AG08395 (cell line): ENCODE results near the gene NR3C2.
"Not testable (repeated sequence)": the region's sequence is repeated elsewhere in the genome, so short reads cannot be mapped to it uniquely, and the experiment has no call there.

ENCODE experiments used
- DNase-seq: peaks from one replicate; pipeline ENCODE4 v3.0.0; 2012; ENCODE audit warnings: mixed read lengths, low spot score

NR3C2 gene

DNA sequence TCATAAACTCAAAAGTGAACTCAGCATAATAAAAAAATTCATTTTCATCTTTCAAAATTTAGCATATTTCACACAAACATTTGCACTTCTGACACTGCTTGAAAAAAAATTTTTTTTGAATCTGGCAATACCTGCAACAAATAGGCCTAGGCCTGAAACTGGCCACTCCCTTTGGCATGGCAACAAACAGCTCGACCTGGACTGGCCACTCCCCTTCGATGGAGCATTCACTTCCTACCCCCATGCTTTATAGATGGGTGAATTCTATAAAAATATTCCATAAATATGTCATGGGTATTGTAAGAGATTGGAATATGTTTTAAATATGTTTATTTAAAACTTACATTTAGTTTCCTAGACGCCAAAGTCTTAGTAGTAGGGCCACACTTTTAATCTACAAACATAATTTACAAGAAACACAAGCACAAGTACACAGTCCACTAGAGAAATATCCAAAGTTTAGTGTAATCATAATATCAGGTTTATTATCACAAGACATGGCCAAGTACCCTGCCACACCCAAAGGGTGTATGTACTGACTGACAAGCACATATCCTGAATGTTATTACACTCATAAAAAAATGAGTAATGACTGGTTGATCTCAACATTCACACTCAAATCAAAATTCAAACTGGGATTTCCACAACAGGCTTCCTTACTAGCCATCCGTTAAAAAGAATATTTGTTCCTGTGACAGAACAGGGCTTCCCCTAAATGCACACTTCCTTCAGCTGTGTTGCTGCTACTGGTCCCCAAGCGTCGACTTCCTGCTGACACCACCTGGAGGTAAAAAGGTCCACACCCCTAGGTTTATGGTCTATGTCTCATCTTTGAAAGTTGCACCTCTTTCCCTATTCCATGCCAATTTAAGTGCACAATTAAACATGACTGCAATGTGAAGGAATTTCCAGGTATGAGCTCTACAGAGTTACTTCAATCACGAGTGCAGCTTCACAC is 271.5 kb downstream of the NR3C2 start:
- DNase-seq, result no peak

DNA sequence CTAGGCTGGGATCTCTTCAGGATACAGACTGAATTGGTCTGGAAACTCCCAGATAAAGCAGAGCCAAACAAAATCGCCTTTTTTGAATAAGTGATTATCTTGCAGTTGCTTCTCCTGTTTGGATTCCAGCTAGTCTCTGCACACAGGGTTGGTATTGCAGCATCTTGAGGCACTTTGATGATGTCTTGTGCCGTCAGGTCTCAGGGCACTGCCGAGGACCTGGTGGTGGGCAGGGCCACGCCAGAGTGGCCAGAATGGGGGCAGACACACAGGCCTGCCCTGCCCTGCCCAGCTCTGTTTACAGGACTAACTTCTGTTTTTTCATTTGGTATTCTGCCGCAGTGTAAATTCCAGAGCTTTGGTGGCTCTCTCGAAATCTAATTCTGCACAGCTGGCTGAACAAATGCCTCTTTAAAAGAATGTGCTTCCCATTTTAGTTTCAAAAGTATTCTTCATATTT is 276.1 kb downstream of the NR3C2 start:
- peak; percentile 45 for DNase-seq

- DNase-seq, result no peak
Observed at GRCh38 chr4:148164557-148164956, 277.7 kb downstream of the NR3C2 start.

DNA sequence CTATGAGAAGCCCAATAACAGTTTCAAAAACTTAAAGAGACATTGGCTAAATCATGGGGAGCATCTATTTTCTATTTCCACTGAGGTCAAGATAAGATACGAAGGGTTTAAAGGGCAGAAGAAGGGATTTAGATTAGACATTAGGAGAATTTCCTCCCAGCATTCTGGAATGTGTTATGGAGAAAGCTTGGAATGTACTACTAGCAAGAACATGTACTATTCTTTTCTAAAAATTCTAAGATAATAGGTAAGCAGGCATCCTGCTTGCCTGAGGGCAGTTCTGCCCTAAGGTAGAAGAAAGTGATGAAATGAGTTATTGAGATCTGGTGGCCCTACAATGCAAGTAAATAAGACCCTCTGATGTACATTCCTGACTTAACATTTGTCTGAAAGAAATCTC is 279.2 kb downstream of the NR3C2 start:
- no peak for DNase-seq

DNA sequence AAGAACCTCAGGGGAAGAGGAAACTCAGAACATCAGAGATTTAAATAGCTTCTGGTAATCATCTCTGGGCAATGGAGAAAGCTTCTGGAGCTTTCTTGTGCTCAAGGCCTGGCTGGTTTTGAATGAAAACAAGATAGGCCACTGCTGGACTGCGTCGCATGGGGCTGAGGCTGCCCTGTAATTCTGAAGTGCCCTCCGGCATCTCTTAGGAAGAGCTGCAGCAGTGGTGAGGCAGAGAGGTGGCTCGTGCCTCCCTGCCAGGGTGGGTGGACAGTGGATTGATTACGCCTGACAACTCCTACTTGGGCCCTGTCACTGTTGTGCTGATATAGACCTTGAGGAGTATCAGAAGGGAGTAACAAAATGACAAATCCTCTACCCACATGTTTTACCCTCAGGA is 279.7 kb downstream of the NR3C2 start:
- DNase-seq, result no peak

DNA sequence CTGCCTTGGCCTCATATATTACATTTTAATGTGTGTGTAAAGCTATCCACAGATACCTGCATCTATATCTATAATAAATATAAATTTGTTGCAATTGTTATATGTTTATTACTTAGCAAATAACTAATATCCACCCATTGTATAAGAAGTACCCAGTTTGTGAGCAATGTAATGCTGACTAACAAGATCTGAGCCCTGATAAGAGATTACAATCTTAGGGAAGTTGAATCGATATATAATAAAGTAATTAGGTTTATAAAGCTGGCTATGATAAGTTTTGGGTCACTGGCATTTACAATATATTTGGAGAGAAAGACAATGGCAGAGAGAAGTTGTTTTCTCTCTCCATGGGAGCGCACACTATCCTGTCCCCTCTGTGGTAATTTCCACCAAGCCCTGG is 280.6 kb downstream of the NR3C2 start:
- no peak for DNase-seq

- no peak for DNase-seq
Observed at GRCh38 chr4:148159793-148160192, 282.4 kb downstream of the NR3C2 start.

- no peak for DNase-seq
Observed at GRCh38 chr4:148154769-148155168, 287.4 kb downstream of the NR3C2 start.

DNA sequence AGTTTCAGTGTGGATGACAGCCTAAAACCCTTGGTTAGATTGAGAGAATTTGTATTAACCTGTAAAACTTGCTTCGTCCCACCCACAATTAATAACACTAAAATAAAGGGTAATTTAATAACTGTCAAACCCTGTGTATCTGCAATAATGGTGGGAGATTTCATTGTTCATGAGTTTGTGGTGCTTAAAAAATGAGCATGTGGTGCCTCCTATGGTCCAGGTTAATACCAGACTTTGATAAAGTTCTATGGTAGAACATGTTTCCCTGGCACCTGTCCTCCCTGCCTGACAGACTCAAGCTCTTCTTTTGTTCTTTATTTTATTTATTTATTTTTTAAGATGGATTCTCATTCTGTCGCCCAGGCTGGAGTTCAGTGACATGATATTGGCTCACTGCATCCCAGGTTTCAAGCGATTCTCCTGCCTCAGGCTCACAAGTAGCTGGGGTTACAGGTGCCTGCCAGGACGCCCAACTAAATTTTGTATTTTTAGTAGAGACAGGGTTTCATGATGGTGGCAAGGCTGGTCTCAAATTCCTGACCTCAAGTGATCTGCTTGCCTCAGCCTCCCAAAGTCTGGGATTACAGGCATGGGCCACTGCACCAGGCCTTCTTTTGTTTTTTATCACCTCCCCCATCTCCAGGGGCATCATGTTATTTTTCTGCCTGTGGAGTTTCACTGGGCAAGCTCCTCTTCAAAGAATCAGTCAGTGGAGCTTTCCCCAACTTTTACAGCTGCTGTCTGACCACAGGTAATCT is 289.2 kb downstream of the NR3C2 start:
- DNase-seq, result no peak

DNA sequence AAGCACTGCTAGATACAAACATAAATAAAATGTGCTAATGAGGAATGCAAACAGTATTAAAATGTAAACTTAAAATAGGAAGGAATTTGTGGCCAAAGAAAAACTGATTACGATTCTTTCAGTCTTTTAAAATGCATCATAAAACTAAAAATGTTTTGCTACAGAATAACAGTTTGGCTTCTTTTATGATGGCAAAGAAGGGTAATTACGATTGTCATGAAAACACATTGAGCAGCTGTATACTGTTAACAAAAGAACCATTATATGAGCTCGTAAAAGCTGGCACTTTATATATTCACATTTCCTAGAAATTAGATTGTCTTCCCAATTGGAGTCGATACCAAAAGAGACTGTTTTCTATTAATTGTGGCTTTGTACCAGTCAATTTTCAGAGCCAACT is 290.4 kb downstream of the NR3C2 start:
- no peak for DNase-seq

- no peak for DNase-seq
Observed at GRCh38 chr4:148145475-148145874, 296.7 kb downstream of the NR3C2 start.

DNA sequence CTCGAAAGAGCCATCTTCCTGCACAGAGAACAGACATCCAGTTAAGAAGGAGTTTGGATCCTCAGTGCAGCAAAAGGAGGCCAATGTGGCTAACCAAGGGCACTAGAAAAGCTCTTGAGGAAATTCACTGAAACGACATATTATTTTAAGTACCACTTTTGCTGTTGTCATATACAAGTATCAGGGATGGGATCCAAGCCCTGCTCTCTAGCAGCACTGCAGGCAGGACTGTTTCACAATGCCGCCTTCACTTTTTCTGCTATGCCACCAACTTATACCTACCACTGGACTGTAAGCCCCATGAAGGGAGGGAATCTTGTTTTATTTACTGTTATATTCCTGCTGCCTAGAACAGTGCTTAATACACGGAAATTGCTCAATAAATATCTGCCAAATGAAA is 299.0 kb downstream of the NR3C2 start:
- no peak for DNase-seq

- no peak for DNase-seq
Observed at GRCh38 chr4:148141501-148141900, 300.7 kb downstream of the NR3C2 start.

GRCh38 chr4:148126825-148127224 is 315.4 kb downstream of the NR3C2 start:
- no peak for DNase-seq

DNA sequence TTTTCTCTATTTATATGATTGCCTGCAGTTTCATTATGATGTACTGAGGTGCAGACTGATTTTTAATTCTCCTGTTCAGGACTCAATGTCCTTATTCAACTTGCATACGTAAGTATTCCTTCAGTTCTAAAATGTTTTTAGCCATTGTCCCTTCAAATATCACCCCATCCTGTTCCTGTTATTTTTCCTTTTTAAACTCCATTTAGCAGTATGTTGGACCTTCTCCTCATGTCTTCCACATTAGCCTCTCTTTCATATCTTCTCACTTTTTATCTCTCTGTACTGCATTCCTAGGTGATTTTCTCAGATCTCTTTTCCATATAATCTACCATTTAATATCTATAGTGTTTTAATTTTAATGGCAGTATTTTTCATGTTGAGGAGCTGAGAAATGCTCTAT is 317.7 kb downstream of the NR3C2 start:
- DNase-seq, result no peak

- not testable (repeated sequence) for DNase-seq
Observed at GRCh38 chr4:148123161-148123560, 319.1 kb downstream of the NR3C2 start.

DNA sequence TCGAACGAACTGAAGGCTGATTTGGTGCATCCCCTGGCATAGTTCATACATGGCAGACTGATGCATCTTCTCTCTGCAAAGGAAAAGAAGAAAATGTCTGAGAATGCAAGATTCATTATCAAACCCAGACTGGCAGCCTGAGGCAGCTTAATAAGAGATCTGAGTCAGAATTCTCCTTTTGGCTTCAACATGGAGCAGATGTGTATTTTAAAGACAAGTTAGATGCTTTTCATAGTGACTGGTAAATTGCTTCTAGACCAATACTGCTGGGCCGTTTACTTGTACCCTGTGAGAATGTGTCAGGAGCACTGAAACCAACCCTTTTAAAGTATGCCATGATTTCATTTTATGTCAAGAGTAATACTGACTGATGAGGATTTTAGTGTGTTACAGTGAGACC is 322.0 kb downstream of the NR3C2 start:
- DNase-seq, result no peak

- DNase-seq, result no peak
Observed at GRCh38 chr4:148118633-148119032, 323.6 kb downstream of the NR3C2 start.

- DNase-seq, result no peak
Observed at GRCh38 chr4:148118179-148118578, 324.0 kb downstream of the NR3C2 start.

GRCh38 chr4:148116969-148117368 is 325.2 kb downstream of the NR3C2 start:
- DNase-seq, result no peak

GRCh38 chr4:148116264-148116663 is 325.9 kb downstream of the NR3C2 start:
- peak; percentile 14 for DNase-seq

- DNase-seq, result no peak
Observed at GRCh38 chr4:148114436-148114835, 327.8 kb downstream of the NR3C2 start.
